GM12872 (cell line): ENCODE measurements around the gene PDK1.

Experiments used
- CTCF ChIP-seq: IDR thresholded peaks from 3 replicates; pipeline ENCODE4 v1.5.1; 2011; ENCODE audit warnings: low read depth, mild to moderate bottlenecking, low read length, moderate library complexity; ENCODE audit not compliant: insufficient read depth

PDK1 gene

DNA sequence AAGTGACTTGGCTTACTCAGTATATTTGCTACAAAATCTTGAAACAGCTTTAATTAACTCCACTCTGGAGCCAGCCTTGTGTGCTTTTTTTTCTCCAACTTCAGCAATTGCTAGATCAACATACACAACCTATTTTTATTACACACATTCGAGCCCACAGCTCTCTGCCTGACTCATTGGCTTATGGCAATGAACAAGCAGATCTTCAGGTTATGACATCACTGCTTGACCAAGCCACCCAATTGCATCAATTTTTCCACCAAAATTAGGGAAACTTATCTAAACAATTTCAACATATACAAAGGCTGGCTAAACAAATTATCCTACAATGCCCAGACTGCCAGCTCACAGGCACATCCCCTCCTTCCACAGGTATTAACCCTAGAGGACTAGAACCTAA is 39.6 kb upstream of the PDK1 start:
- TF ChIP-seq CTCF, result no peak

DNA sequence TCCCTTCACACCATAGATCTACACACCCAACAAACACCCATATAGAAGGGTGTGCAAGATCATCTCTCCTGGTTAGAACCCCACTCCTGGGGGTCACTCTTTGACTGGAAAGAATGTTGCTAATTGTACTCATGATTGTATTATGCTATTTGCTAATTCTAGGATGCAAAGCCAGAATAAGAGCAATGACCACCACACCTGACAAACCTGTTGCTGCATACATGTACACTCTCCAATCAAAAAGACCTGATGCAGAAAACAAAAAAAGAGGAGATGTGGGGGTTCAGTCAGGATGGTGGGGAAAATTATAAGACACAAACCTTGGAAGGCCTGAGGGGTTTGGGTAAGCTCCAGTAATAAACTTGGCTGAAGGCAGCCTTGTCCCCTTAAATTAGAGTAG is 36.9 kb upstream of the PDK1 start:
- TF ChIP-seq CTCF, result no peak

- TF ChIP-seq CTCF, result no peak
Measured at GRCh38 chr2:172525601-172526000, 30.3 kb upstream of the PDK1 start.

- no peak for TF ChIP-seq CTCF
Measured at GRCh38 chr2:172531309-172531708, 24.6 kb upstream of the PDK1 start.

DNA sequence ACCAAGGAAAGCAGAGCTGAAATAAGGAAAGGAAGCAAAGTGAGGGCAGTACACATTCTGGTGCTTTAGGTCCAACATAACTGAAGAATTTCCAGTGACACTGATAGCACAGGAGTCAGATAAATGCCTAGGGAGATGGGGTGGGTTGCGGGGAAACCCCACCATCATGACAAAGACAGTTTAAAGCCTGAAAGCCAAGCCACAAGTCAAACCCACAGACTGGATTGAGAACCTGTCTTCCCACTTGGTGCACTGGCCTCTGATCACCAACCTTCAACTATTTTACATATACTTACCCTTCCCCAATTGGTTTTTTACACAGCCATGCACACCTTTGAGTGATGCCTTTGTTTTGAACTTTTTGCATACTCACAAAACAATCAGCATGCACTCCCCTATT is 22.2 kb upstream of the PDK1 start:
- no peak for TF ChIP-seq CTCF

- TF ChIP-seq CTCF, result no peak
Measured at GRCh38 chr2:172535119-172535518, 20.8 kb upstream of the PDK1 start.

DNA sequence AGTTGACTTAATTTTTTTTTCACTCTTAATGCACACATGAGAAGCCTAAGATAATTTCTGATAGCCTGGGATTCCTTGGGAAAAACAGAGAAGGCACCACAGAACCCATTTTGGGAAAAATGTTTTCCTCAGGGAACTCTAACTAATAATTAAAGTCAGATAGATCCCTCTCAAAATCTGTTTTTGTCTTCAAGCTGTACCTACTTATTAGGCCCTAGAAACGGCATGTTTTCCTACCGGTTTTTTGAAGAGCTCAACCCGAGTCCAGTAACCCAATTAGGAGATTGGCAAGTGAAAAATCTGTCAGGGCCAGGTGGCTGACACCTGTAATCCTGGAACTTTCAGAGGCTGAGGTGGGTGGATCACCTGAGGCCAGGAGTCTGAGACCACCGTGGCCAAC is 16.1 kb upstream of the PDK1 start:
- no peak for TF ChIP-seq CTCF

GRCh38 chr2:172540421-172540820 is 15.5 kb upstream of the PDK1 start:
- no peak for TF ChIP-seq CTCF
